B cell (primary cell): ENCODE data around the gene AAK1. TPM values are rescaled to one million over a fixed set of nuclear protein-coding genes. Genes with fewer than 3 reads are reported as not detected.

Experiments
- ATAC-seq: fragments of 200-7000 bp; cut with Tn5 transposase; one replicate; pipeline ENCODE4 v1.10.0; 2021; ENCODE audit warnings: low read depth, mild to moderate bottlenecking, moderate number of reproducible peaks, moderate library complexity
- CTCF ChIA-PET: fragments of 350-600 bp; sonication (Branson Sonifier 250); formaldehyde crosslinking; loops from one replicate; lab custom pipeline; 2021; ENCODE audit warnings: antibody characterized with exemption, inconsistent platforms; lab: Charles Lee
- POLR2A ChIA-PET: fragments of 350-600 bp; sonication (Branson Sonifier 250); formaldehyde crosslinking; loops from one replicate; lab custom pipeline; 2021; ENCODE audit warnings: antibody characterized with exemption; lab: Charles Lee
- DNase-seq: peaks from one replicate; pipeline ENCODE4 v3.0.0; 2013
- H2AFZ ChIP-seq: 2 replicates; pipeline ENCODE4 v1.6.1; 2012; ENCODE audit warnings: mild to moderate bottlenecking, low read depth, low read length; ENCODE audit not compliant: insufficient read depth, poor library complexity, severe bottlenecking
- H3K27ac ChIP-seq, 2 donors: 1 replicate in 1 of 2; 2 replicates in 1 of 2; pipeline ENCODE4 v1.5.1; 2012 to 2013; ENCODE audit warnings: low read length in 2 of 2, mild to moderate bottlenecking in 2 of 2, moderate library complexity in 1 of 2
- H3K27me3 ChIP-seq, 4 experiments: fragments of 200-600 bp in 1 of 4; sonication (generic) in 1 of 4; replicated peaks in 1 of 4; 1 replicate in 2 of 4; 2 replicates in 2 of 4; pipeline versions ENCODE4 v1.6.1 to v1.7.0; 2013 to 2016; ENCODE audit warnings: low read length in 3 of 4, mild to moderate bottlenecking in 2 of 4, mixed read lengths in 1 of 4, moderate library complexity in 1 of 4; ENCODE audit not compliant: insufficient read depth in 4 of 4, control insufficient read depth in 3 of 4; ENCODE audit errors: control extremely low read depth in 1 of 4
- H3K36me3 ChIP-seq, 2 experiments: replicated peaks in 1 of 2; 1 replicate in 1 of 2; 2 replicates in 1 of 2; pipeline versions ENCODE4 v1.6.1 to v1.7.1; 2013; ENCODE audit warnings: low read length in 1 of 2; ENCODE audit not compliant: insufficient read depth in 2 of 2, control insufficient read depth in 1 of 2; ENCODE audit errors: control extremely low read depth in 1 of 2, extremely low read depth in 1 of 2
- H3K4me1 ChIP-seq, 2 donors: fragments of 200-600 bp in 1 of 2; sonication (generic) in 1 of 2; 1 replicate in 1 of 2; 2 replicates in 1 of 2; pipeline versions ENCODE4 v1.5.1 to v1.6.1; 2013 to 2017; ENCODE audit warnings: low read length in 2 of 2; ENCODE audit not compliant: control insufficient read depth in 2 of 2, insufficient read depth in 2 of 2
- H3K4me2 ChIP-seq: replicated peaks from 2 replicates; pipeline ENCODE3; 2012; ENCODE audit warnings: mild to moderate bottlenecking, low read depth, low read length; ENCODE audit not compliant: poor library complexity, severe bottlenecking
- H3K4me3 ChIP-seq, 5 experiments: fragments of 200-600 bp in 1 of 5; sonication (generic) in 1 of 5; 1 replicate in 3 of 5; 2 replicates in 2 of 5; pipeline versions ENCODE4 v1.5.1 to v1.7.0; 2011 to 2016; ENCODE audit warnings: low read length in 4 of 5, mild to moderate bottlenecking in 4 of 5, low read depth in 2 of 5, control low read depth in 1 of 5, moderate library complexity in 1 of 5; ENCODE audit not compliant: insufficient read depth in 1 of 5; ENCODE audit errors: control extremely low read depth in 1 of 5, extremely low read depth in 1 of 5
- H3K79me2 ChIP-seq: fragments of 200-600 bp; sonication (generic); one replicate; pipeline ENCODE4 v1.6.0; 2016; ENCODE audit warnings: low read length; ENCODE audit not compliant: control insufficient read depth, insufficient read depth
- H3K9ac ChIP-seq: fragments of 200-600 bp; sonication (generic); 2 replicates; pipeline ENCODE4 v1.6.1; 2017; ENCODE audit warnings: mild to moderate bottlenecking, low read length, moderate library complexity
- H3K9me3 ChIP-seq, 3 donors: one replicate each; pipeline versions ENCODE4 v1.6.1 to v1.7.1; 2013; ENCODE audit warnings: low read length in 2 of 3; ENCODE audit not compliant: control insufficient read depth in 2 of 3, insufficient read depth in 1 of 3; ENCODE audit errors: control extremely low read depth in 1 of 3
- H4K20me1 ChIP-seq: 2 replicates; pipeline ENCODE4 v1.6.0; 2012; ENCODE audit warnings: mild to moderate bottlenecking, low read length; ENCODE audit not compliant: insufficient read depth, control insufficient read depth, poor library complexity, severe bottlenecking
- H3K27ac Mint-ChIP-seq: one replicate; pipeline ENCODE4 v1.8.0; 2021; ENCODE audit warnings: mixed read lengths
- H3K27me3 Mint-ChIP-seq: one replicate; pipeline ENCODE4 v1.8.0; 2021; ENCODE audit warnings: mixed read lengths
- H3K4me1 Mint-ChIP-seq: one replicate; pipeline ENCODE4 v1.8.0; 2021; ENCODE audit warnings: mixed read lengths
- H3K4me3 Mint-ChIP-seq: one replicate; pipeline ENCODE4 v1.8.0; 2021; ENCODE audit warnings: mixed read lengths
- H3K9me3 Mint-ChIP-seq: one replicate; pipeline ENCODE4 v1.8.0; 2022; ENCODE audit warnings: mixed read lengths; ENCODE audit not compliant: insufficient read depth
- EZH2 ChIP-seq: IDR thresholded peaks from 2 replicates; pipeline ENCODE4 v1.6.1; 2012; ENCODE audit warnings: borderline replicate concordance, low read depth, mild to moderate bottlenecking, moderate library complexity, low read length; ENCODE audit not compliant: insufficient read depth, poor library complexity, severe bottlenecking
- WGBS: methylation state at CpG from one replicate; pipeline ENCODE4 v1.1.5; 2013; ENCODE audit warnings: missing lambda C conversion rate; ENCODE audit not compliant: insufficient coverage; 5-methylcytosine and 5-hydroxymethylcytosine counted together
- intact Hi-C: fragments of 100-400 bp; cut with micrococcal nuclease; formaldehyde crosslinking; loops from one replicate; pipeline ENCODE4 v1.10.0; 2022
- polyA plus RNA-seq: library from polyadenylated mRNA; depleted of rRNA; stranded (reverse); fragments of >200 nt; gene quantifications from 2 replicates; pipeline ENCODE4 v1.2.3, GENCODE V29; 2012
- total RNA-seq, 2 donors: library from RNA; stranded (reverse); fragments of 120-200 nt in 1 of 2; gene quantifications; 1 replicate in 1 of 2; 2 replicates in 1 of 2; pipeline versions ENCODE4 v1.2.3 to v1.2.4, GENCODE V29; 2013 to 2022
- TF ChIP-seq, protein P1 (sequence below): fragments of 200-600 bp; IDR thresholded peaks from one replicate; pipeline ENCODE4 v1.8.0; 2022; ENCODE audit warnings: antibody characterized with exemption, mild to moderate bottlenecking

Gene AAK1
- total and polyA plus RNA-seq, 2 donors (not counting 1 experiment from before 2014, with no cell fraction given), result 2.4 to 7.2 TPM

DNA sequence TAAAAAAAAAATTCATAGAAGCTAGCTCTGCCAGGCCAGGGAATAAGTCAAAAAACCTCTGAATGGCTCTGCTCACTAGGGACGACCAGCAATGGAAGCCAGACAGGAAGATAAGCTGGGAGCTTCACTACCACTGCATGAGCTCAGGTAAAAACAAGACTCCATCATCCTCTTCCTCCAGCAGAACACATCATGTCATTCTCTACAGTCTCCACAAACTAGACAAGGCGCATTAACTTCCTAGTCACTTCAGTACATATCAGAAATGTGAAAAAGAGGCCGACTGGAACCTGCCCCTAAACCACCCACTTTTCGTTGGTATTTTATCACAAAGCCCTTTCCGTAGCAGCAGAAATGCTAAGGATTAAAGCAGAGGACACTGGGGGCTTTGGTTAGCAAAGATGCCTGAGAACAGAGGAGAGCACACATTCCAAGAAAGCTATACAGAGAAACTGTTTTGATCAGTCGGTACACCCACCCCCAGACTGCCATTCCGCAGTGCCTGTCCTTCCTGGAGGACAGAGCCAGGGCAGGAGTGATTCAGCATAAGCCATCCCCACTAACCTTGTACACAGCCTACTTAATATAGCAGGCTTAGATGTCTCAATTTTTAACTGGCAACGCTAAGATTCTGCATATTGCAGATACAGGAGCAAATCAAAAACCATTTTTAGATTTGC, 53.4 kb downstream of the AAK1 start:
- ATAC-seq (no peak), DNase-seq (no peak)
- Histone ChIP-seq H3K27me3 (peaks cover 0 to 3% (median 0%) of the 10 kb centered on the region in 4 experiments), H3K4me3 (no peak overlapping the region), H3K27ac (no peak overlapping the region), H3K4me1 (no peaks in the 10 kb centered on the region), H4K20me1 (no peaks in the 10 kb centered on the region), H3K4me2 (no peak overlapping the region), H3K36me3 (no peaks in the 10 kb centered on the region), H3K9me3 (no peaks in the 10 kb centered on the region), H3K9ac (no peak overlapping the region), H2AFZ (no peak overlapping the region), H3K79me2 (no peaks in the 10 kb centered on the region)
- Mint-ChIP-seq H3K27me3 (no peaks in the 10 kb centered on the region), H3K4me3 (no peak overlapping the region), H3K9me3 (no peaks in the 10 kb centered on the region), H3K4me1 (no peaks in the 10 kb centered on the region), H3K27ac (no peak overlapping the region)
- TF ChIP-seq, protein P1, sequence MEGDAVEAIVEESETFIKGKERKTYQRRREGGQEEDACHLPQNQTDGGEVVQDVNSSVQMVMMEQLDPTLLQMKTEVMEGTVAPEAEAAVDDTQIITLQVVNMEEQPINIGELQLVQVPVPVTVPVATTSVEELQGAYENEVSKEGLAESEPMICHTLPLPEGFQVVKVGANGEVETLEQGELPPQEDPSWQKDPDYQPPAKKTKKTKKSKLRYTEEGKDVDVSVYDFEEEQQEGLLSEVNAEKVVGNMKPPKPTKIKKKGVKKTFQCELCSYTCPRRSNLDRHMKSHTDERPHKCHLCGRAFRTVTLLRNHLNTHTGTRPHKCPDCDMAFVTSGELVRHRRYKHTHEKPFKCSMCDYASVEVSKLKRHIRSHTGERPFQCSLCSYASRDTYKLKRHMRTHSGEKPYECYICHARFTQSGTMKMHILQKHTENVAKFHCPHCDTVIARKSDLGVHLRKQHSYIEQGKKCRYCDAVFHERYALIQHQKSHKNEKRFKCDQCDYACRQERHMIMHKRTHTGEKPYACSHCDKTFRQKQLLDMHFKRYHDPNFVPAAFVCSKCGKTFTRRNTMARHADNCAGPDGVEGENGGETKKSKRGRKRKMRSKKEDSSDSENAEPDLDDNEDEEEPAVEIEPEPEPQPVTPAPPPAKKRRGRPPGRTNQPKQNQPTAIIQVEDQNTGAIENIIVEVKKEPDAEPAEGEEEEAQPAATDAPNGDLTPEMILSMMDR, result no peak
- no peak for TF ChIP-seq EZH2
- intact Hi-C loops, result no loop called here
- ChIA-PET POLR2A (no interaction called here), CTCF (interaction anchor here (0.6 to 0.8 kb wide), 2 partner anchors 26 to 1940 kb away, joined by 3 to 4 read pairs; no protein-coding TSS in a partner anchor)
- 71% methylated on average over 8 of the region's 8 CpGs for WGBS

DNA sequence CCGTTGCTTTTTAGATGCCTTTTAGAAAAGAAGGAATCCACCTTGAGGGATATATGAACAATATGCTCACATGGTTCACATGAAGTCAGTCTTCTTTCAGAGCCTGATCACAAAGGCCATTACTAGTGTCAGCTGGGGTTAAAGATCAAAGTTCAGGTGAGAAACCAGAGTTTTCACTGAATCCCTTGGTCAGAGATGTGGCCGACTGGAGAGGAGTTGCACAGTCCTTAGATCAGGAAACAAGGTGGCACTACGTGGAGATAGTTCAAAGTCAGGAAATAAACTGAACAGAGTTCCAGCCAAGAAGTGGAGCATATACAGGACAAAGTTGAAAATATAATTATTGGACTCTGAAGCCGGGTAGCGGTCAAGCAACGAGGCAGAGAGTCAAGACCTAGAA, 54.6 kb downstream of the AAK1 start:
- 91% methylated on average over 5 of the region's 6 CpGs for WGBS
- Histone ChIP-seq H2AFZ (no peak overlapping the region), H4K20me1 (no peaks in the 10 kb centered on the region), H3K36me3 (no peaks in the 10 kb centered on the region), H3K4me2 (no peak overlapping the region), H3K4me3 (no peak overlapping the region), H3K9me3 (no peaks in the 10 kb centered on the region), H3K79me2 (no peaks in the 10 kb centered on the region), H3K27ac (no peak overlapping the region), H3K4me1 (no peaks in the 10 kb centered on the region), H3K9ac (no peak overlapping the region), H3K27me3 (peaks cover 0 to 3% (median 0%) of the 10 kb centered on the region in 4 experiments)
- DNase-seq, result no peak
- no peak for TF ChIP-seq EZH2
- TF ChIP-seq, protein P1, result no peak
- ChIA-PET CTCF (interaction anchor here (2.9 kb wide), 1 partner anchor 24 kb away, joined by 12 read pairs; no protein-coding TSS in a partner anchor), POLR2A (no interaction called here)
- Mint-ChIP-seq H3K27me3 (peaks cover 3% of the 10 kb centered on the region), H3K9me3 (no peaks in the 10 kb centered on the region), H3K4me3 (no peak overlapping the region), H3K4me1 (no peaks in the 10 kb centered on the region), H3K27ac (no peak overlapping the region)
- intact Hi-C loops, result no loop called here
- no peak for ATAC-seq
